Measurements from ENCODE around the gene CBS.

The CBS gene

DNA sequence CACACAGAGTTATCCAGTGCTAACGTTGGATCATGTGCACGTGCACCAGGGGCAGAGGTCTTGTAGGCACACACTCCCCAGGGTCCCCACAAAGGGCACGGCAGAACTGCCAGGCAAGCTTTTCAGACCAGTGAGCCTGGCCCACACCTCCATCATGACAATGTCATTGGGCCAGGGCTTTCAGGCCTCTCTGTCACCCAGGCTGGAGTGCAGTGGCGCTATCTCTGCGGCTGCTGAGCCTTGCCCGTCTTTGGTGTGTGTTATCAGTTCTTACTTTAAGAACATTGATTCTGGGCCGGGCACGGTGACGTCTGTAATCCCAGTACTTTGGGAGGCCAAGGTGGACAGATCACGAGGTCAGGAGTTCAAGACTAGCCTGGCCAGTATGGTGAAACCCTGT, 57.1 kb downstream of the CBS start:
- H2AFZ ChIP-seq (ENCODE audit: low read length): no peak overlapping the region
- H3K27me3 ChIP-seq (ENCODE audit: insufficient read depth, low read length, poor library complexity, severe bottlenecking): no peaks in the 10 kb centered on the region
- H3K4me3 ChIP-seq (ENCODE audit: low read length, poor library complexity, severe bottlenecking): no peak overlapping the region
- H4K20me1 ChIP-seq (ENCODE audit: insufficient read depth, low read length, poor library complexity, severe bottlenecking): no peaks in the 10 kb centered on the region
- H3K4me2 ChIP-seq (ENCODE audit: low read depth, low read length, poor library complexity, severe bottlenecking): no peak overlapping the region
- no peaks in the 10 kb centered on the region for H3F3A ChIP-seq (ENCODE audit: low read depth)
- no peaks in the 10 kb centered on the region for H3K9me3 ChIP-seq (ENCODE audit: insufficient read depth, low read depth, low read length)
- H3K4me1 ChIP-seq (ENCODE audit: insufficient read depth, low read length, poor library complexity, severe bottlenecking): no peaks in the 10 kb centered on the region
- TF ChIP-seq EZH2phosphoT487 (IDR thresholded peaks at IDR 0.05; ENCODE audit: borderline replicate concordance): no peak
- TF ChIP-seq, protein P1, sequence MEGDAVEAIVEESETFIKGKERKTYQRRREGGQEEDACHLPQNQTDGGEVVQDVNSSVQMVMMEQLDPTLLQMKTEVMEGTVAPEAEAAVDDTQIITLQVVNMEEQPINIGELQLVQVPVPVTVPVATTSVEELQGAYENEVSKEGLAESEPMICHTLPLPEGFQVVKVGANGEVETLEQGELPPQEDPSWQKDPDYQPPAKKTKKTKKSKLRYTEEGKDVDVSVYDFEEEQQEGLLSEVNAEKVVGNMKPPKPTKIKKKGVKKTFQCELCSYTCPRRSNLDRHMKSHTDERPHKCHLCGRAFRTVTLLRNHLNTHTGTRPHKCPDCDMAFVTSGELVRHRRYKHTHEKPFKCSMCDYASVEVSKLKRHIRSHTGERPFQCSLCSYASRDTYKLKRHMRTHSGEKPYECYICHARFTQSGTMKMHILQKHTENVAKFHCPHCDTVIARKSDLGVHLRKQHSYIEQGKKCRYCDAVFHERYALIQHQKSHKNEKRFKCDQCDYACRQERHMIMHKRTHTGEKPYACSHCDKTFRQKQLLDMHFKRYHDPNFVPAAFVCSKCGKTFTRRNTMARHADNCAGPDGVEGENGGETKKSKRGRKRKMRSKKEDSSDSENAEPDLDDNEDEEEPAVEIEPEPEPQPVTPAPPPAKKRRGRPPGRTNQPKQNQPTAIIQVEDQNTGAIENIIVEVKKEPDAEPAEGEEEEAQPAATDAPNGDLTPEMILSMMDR (conservative IDR thresholded peaks at IDR 0.05; ENCODE audit: low read length): no peak
- no peaks in the 10 kb centered on the region for H3K79me2 ChIP-seq (ENCODE audit: insufficient read depth, low read length)
- no peaks in the 10 kb centered on the region for H3K9me2 ChIP-seq (replicated peaks; ENCODE audit: low read depth, low read length)
- no peak overlapping the region for H3K9ac ChIP-seq (ENCODE audit: low read depth, low read length, poor library complexity, severe bottlenecking)
- peaks cover 64% of the 10 kb centered on the region; the same call in 1 of the 2 replicates for H3K36me3 ChIP-seq (ENCODE audit: insufficient read depth, low read length)

DNA sequence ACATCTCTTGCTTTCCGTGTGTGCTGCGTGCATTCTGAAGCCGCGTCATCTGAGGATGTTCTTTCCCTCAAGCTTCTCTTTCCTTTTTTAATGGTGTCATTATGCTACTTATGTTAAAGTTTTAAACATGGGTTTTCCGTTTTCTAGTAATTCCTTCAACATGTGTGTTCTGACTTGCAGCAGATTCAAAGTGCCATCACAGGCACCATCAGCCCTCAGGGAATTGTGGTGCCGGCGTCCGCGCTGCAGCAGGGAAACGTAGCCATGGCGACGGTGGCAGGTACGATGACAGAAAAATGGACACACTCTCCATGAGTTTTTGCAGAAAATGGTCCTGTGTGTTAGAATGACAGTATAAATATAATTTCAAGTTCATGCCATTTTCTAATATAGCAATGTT, 58.9 kb downstream of the CBS start:
- H3K36me3 ChIP-seq (ENCODE audit: insufficient read depth, low read length): peaks cover 70% of the 10 kb centered on the region; the same call in 1 of the 2 replicates
- H3F3A ChIP-seq (ENCODE audit: low read depth): no peaks in the 10 kb centered on the region
- no peaks in the 10 kb centered on the region for H3K4me1 ChIP-seq (ENCODE audit: insufficient read depth, low read length, poor library complexity, severe bottlenecking)
- no peaks in the 10 kb centered on the region for H3K79me2 ChIP-seq (ENCODE audit: insufficient read depth, low read length)
- H3K27me3 ChIP-seq (ENCODE audit: insufficient read depth, low read length, poor library complexity, severe bottlenecking): no peaks in the 10 kb centered on the region
- H3K4me3 ChIP-seq (ENCODE audit: low read length, poor library complexity, severe bottlenecking): no peak overlapping the region
- no peaks in the 10 kb centered on the region for H3K9me2 ChIP-seq (replicated peaks; ENCODE audit: low read depth, low read length)
- H4K20me1 ChIP-seq (ENCODE audit: insufficient read depth, low read length, poor library complexity, severe bottlenecking): no peaks in the 10 kb centered on the region
- no peak overlapping the region for H3K4me2 ChIP-seq (ENCODE audit: low read depth, low read length, poor library complexity, severe bottlenecking)
- H3K9me3 ChIP-seq (ENCODE audit: insufficient read depth, low read depth, low read length): no peaks in the 10 kb centered on the region
- no peak for TF ChIP-seq EZH2phosphoT487 (IDR thresholded peaks at IDR 0.05; ENCODE audit: borderline replicate concordance)
- TF ChIP-seq, protein P1 (conservative IDR thresholded peaks at IDR 0.05; ENCODE audit: low read length): no peak
- H2AFZ ChIP-seq (ENCODE audit: low read length): no peak overlapping the region
- no peak overlapping the region for H3K9ac ChIP-seq (ENCODE audit: low read depth, low read length, poor library complexity, severe bottlenecking)

DNA sequence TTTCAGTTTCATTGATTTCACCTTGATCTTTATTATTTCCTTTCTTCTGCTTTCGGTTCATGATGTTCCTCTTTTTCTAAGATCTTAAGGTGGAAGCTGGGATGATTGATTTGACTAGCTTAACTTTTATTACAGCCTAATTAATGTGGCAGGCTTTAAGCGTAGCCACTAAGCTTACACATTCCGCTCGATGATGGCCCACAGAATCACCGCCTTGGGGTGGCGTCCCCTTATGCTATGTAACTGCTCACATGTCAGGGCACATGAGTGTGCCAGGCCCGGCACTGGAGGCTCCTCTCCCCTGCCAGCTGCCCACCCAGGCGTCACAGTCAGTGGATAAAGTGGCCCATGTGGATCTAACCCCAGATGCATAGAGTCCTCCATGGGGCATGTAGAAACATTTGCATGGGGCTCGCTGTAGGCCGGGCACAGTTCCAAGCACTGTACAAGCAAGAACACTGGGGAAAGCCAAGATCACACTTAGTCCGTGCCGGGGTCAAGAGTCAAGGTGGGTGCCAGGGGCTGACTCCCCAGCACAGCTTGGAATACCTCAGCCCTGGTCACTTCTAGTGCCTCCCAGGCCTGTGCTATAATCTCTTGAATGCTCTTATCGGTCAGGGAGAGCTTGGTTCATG, 59.6 kb downstream of the CBS start:
- Histone ChIP-seq H3K27me3 (ENCODE audit: insufficient read depth, low read length, poor library complexity, severe bottlenecking) (no peaks in the 10 kb centered on the region), H4K20me1 (ENCODE audit: insufficient read depth, low read length, poor library complexity, severe bottlenecking) (no peaks in the 10 kb centered on the region), H3K4me3 (ENCODE audit: low read length, poor library complexity, severe bottlenecking) (no peak overlapping the region), H3K36me3 (ENCODE audit: insufficient read depth, low read length) (peaks cover 68% of the 10 kb centered on the region; the same call in 1 of the 2 replicates), H3K9me3 (ENCODE audit: insufficient read depth, low read depth, low read length) (no peaks in the 10 kb centered on the region), H3K79me2 (ENCODE audit: insufficient read depth, low read length) (no peaks in the 10 kb centered on the region), H3K9me2 (replicated peaks; ENCODE audit: low read depth, low read length) (no peaks in the 10 kb centered on the region), H3F3A (ENCODE audit: low read depth) (no peaks in the 10 kb centered on the region), H2AFZ (ENCODE audit: low read length) (no peak overlapping the region), H3K4me1 (ENCODE audit: insufficient read depth, low read length, poor library complexity, severe bottlenecking) (no peaks in the 10 kb centered on the region), H3K4me2 (ENCODE audit: low read depth, low read length, poor library complexity, severe bottlenecking) (no peak overlapping the region), H3K9ac (ENCODE audit: low read depth, low read length, poor library complexity, severe bottlenecking) (no peak overlapping the region)
- no peak for TF ChIP-seq EZH2phosphoT487 (IDR thresholded peaks at IDR 0.05; ENCODE audit: borderline replicate concordance)
- TF ChIP-seq, protein P1 (conservative IDR thresholded peaks at IDR 0.05; ENCODE audit: low read length): no peak

Data from Loucy (cell line).